HK-2 (cell line): Measurements from ENCODE around the gene TECPR1.

Experiments used
- DNase-seq: peaks from one replicate; pipeline ENCODE4 v3.0.0-alpha.2; 2018; ENCODE audit not compliant: unreplicated experiment

Gene TECPR1

DNA sequence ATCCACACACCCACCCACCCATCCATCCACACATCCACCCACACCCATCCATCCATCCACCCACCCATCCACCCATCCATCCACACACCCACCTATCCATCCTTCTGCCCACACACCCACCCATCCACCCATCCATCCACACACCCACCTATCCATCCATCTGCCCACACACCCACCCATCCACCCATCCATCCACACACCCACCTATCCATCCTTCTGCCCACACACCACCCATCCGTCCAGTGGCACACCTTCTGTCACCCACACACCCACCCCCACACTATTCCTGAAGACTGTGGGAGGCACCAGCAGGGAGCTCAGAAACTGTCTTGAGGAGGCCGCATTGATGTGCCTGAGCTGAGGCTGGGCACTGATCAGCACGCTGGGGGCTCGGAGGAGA lies 9.1 kb downstream of the TECPR1 start:
- no peak for DNase-seq

GRCh38 chr7:98242342-98242741 lies 9.7 kb downstream of the TECPR1 start:
- DNase-seq = no peak

DNA sequence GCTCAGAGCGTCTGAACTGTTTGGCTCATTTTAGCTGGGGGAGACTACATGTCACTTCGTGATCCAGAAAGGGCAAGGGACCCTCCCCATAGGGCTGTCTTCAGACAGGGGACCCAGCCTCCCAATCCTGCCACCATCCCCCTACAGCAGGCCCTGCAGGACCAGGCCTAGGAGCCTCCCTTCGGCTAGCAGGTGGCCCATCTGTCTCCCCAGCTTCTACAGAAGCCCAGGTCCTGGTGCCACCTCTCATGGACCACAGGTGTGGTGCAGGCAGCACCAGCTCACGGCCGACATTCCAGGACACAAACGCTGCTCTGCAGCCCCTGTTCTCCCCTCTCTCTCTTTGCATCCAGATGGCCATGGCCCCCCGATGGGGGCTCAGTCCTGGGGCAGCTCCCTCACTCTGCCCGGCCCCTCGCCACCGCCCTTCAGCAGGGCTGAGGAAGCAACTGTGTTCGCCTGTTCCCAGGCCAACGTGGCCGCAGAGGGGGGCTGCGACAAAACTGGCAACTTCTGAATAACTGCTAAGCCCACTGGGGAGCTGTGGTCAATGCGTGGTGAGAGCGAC lies 10.3 kb downstream of the TECPR1 start:
- no peak for DNase-seq

DNA sequence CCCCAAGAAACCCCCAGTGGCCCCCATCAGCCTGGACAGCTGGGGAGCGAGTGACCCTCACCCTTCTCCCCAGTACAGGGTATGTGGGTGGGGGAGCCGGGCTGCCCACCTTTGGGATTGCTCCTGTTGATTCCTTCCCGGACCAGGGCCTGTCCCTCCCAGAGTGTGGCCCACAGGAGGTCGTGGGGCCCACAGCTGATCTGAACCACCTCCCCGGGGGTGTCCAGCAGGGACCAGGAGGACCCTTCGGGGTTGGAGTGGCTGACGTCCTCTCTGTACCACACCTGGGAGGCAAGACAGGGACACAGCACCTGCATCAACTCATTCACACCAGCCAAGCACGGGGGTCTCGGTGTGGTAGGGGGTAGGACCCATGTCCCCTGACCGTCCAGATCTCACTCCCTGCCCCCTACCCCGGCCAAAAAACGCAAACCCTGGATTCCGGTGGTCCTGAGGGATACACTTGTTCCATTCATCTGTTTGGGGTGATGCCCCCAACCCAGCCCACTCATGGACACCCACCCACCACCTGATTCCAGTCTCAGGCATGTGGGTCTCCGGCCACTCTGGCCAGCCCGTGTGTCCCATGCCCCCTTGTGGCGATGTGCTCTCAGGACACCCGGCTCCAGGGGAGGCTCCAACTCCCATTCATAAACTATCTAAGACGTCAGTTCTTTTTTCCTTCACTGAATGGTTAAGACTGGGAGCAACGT lies 10.9 kb downstream of the TECPR1 start:
- DNase-seq = peak; percentile 32

DNA sequence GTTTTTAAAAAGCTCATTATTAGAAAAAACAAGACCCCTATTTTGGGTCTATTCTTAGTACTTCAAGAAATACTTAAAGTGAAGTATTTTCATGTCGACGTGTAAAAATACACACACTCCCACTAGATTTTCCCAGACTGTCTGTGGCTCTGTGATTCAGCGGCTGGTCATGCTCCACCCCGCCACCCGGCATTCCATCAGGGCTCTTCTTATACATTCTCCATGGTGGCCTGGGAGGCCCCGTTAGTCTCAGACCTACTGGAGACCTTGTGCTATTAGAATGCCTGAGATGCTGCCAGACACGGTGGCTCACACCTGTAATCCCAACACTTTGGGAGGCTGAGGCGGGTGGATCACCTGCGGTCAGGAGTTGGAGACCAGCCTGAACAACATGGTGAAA lies 13.1 kb downstream of the TECPR1 start:
- DNase-seq = no peak

DNA sequence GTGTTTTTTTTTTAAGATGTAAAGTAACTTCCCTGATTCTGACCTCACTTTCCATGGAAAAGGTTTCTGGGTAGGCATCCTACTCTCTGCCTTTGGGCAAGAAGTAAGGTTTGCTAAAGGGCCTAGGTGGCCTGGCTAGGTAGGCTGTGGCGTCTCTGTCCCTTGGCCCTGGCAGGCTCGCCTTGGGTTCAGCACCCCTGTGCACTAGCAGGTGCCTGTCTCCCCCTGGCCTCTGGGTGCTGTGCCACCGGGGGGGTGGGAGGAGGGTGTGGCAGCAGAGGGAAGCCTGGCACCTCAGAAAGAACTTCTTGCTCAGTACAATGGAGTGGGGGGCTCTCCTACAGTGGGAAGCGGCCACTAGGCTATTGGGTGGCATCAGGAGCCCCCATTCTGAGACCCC lies 14.0 kb downstream of the TECPR1 start:
- no peak for DNase-seq

- DNase-seq = no peak
Observed at GRCh38 chr7:98236355-98237185, 15.5 kb downstream of the TECPR1 start.

DNA sequence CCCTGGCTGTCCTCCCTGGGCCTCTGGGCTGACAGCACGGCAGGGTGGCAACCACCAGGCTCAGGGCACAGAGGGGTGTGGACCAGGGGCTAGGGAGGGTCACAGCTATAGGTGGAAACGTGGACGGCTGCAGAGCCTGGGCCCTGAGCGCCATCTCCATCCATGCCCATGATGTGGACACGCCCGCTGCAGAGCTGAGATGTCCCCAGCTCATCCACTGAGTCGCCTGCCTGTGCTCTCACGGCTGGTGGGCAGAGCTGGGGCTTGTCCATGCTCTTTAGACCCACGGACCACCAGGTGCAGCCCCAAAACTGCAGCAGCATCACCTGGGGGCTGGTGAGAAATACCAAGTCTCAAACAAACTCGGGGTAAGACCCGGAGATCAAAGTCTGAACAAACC lies 16.1 kb downstream of the TECPR1 start:
- no peak for DNase-seq

DNA sequence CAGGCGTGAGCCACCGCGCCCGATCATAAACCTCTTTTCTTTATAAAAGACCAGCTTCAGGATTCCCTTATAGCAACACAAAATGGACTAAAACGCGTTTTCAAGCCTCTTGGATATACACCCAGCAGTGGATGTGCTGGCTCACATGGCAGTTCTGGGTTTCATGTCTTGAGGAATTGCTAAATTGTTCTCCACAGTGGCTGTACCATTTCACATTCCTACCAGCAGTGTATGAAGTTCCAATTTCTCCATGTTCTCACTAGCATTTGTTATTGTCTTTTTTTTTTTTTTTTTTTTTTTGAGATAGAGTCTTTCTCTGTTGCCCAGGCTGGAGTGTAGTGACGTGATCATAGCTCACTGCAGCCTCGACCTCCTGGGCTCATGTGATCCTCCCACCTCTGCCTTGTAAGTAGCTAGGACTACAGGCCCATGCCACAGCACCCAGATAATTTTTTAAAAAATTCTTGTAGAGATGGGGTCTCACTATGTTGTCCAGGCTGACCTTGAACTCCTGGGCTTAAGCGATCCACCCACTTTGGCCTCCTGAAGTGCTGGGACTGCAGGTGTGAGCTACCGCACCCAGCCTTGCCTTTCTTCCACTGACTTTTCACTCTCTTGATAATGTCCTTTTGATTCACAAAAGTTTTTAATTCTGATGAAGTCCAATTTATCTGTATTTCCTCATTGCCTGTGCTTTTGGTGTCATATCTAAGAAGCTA lies 17.4 kb downstream of the TECPR1 start:
- DNase-seq = no peak

- no peak for DNase-seq
Observed at GRCh38 chr7:98233219-98234070, 18.6 kb downstream of the TECPR1 start.

- no peak for DNase-seq
Observed at GRCh38 chr7:98232799-98233198, 19.2 kb downstream of the TECPR1 start.

GRCh38 chr7:98232263-98232585 lies 19.8 kb downstream of the TECPR1 start:
- no peak for DNase-seq

- no peak for DNase-seq
Observed at GRCh38 chr7:98231493-98232262, 20.4 kb downstream of the TECPR1 start.

GRCh38 chr7:98230746-98231471 lies 21.1 kb downstream of the TECPR1 start:
- no peak for DNase-seq

DNA sequence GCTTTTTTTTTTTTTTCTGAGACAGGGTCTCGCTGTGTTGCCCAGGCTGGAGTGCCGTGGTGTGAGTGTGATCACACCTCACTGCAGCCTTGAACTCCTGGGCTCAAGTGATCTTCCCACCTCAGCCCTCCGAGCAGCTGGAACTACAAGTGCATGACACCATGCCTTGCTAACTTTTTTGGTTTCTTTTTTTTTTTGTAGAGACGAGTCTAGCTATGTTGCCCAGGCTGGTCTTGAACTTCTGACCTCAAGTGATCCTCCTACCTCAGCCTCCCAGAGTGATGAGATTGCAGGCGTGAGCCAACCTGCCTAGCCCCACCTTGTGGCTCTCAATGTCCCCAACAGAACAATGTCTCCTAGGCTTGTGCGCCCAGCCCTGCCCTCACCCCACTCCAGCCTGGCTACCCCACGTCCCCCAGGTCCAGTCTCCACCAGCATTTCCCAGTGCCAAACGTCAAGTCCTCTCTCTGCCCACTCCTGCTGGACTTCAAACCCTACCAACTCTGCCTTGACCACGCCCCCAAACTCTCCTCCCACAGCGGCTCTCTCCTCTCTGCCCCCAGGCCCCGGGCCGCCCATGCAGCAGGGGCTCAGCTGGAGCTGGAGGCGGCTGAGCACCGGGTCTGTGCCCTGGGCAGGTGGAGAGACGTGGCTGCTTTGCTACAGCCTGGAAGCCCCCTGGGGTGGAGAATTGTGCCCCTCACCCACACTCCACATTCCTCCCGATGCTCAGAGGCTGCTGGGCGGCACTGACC lies 21.9 kb downstream of the TECPR1 start:
- no peak for DNase-seq

DNA sequence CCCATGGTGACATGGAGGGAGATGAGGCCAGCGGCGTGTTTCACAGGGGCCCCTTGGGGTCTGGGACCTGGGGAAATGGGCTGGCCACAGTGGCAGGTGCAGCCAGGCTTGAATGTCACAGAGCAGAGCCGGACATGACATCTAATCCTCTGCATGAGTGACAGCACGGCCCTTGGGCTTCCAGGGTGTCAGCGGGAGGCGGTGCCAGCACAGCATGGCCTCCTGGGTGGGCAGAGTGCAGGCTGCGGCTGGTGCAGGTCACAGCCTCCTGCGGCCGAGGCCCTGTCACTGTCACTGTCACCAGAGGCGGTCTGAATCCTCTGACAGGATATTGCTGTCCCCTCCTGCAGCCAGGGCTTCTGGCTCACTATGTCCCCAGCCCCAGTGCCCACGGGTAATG lies 22.6 kb downstream of the TECPR1 start:
- no peak for DNase-seq

- no peak for DNase-seq
Observed at GRCh38 chr7:98228801-98229200, 23.2 kb downstream of the TECPR1 start.

- DNase-seq = no peak
Observed at GRCh38 chr7:98227939-98228338, 24.1 kb downstream of the TECPR1 start.

DNA sequence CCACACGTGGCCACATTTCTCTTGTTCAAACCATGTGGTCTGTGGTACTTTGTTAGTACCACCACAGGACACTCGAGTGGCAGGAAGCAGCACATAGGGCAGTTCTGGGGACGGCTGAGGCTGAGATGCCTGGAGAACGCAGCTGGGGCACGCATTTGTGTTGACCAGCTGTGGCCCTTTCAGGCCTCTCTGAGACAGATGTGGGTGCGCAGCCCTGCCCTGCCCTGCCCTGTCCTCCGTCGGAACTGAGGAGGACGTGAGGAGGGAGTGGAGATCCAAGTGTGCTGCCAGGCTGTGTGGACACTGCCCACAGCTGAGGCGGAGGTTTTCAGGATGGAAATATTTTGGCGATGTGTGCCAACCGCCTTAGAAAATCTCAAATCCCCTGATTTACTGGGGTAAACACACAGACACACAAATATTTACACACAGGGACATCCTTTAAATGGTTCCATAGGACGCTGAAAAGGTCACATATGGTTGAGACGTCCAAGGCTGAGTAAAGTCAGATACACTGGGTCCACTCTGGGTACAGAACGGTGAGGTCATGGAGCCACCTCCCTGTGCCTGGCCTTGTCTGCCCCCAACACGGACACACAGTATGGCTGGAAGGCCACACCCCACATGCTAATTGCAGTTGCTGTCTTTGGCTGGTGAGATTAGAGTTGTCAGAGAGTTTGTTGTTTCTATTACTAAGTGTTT lies 26.0 kb downstream of the TECPR1 start:
- no peak for DNase-seq
